Stimulated activated CD4-positive, alpha-beta T cell treated with anti-CD3 and anti-CD28 coated beads, Interleukin-1b, Interleukin-23, amount 100 ng/mL, for 1 hour (primary cell): Measurements from ENCODE around the gene RNF223.
"Not testable (repeated sequence)": the region's sequence is repeated elsewhere in the genome, so short reads cannot be mapped to it uniquely, and the experiment has no call there.

Source experiments
- DNase-seq, 2 donors: peaks; one replicate each; pipeline ENCODE4 v3.0.0-alpha.2; 2020; ENCODE audit warnings: low read depth in 2 of 2

RNF223 gene

DNA sequence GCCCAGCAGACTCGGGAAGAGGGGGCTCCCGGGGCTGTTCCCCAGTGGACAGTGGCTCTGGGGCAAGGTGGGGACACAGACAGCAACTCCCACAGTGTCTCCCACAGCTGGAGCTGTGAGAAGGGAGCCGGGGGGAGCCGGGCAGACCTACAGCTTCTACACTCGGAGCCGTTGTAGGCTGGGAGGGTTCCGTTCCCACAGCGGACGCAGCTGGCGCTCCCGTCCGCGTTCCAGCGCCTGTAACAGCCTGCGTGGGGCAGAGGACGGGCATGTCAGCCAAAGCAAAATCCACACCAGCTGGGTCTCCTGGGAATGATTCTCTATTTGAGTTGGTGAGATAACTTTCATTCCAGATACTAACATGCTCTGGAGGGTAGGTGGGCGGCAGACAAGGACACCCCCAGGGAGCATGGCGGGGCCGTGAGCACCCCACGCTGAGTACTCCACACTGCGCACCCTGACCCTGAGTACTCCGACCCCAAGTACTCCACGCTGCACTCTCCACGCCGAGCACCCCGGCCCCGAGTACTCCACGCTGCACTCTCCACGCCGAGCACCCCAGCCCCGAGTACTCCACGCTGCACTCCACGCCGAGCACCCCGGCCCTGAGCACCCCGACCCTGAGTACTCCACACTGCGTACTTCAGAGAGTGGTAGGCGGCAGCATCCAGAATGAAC, 13.4 kb upstream of the RNF223 start:
- DNase-seq = no peak

DNA sequence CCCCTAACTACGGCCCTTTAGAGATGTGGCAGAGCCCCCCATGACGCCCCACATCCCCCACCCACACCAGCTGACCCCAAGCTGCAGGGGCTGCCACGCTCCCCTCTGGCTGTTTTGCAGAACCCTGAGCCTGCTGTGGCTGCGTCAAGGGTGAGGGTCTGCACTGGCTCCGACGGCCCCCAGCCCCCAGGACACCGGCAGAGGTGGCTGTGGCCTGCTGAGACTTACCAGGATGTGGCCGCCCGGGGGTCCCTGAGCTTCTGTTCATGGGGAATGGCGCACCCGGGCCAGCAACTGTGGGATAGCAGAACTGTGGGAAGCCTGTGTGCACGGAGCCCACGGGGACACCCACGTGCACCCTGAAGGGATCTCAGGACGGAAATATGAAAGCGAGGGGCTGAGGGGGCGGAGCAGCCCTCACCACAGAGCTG, 12.8 kb upstream of the RNF223 start:
- DNase-seq = no peak

DNA sequence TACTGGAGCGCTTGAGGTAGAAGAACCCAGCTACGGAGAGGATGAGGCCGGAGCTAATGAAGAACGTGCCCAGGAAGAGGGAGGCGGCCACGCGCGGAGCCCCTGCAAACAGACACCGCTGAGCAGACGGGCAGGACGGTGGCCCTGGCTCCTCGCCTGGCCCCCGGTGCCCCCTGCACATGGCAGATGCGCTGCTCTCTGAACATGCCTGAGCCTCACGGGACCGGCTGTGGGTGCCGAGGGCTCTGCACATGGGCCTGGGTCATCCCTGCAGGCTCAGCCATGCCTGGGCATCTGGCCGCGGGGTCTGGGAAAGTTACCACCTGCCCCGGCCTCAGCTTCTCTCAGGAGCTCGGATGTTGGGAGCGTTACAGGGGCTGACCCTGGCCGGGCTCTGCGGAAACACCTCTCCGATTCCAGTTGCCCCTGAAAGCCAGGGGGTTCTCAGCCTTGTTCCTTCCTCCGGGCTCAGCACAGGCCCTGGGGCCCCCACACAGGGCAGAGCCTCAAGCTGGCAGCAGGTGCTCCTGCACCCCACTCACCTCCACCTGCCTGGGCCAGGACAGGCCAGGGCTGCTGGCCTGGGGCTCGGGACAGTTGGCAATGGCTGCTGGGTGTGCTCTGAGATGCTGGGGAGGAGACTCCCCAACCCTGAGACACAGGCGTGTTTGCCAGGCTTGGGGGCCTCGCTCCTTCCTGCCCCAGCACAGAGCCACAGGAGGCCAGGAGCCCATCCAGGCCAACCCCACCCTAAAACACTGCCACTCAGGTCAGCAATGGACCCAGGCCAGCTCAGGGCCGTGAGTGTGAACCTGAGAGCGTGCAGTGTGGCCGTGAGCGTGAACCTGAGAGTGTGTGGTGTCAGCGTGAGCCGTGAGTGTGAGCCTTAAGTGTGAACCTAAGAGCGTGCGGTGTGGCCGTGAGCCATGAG, 12.1 kb upstream of the RNF223 start:
- no peak for DNase-seq

GRCh38 chr1:1085171-1085841, 11.2 kb upstream of the RNF223 start:
- no peak for DNase-seq

DNA sequence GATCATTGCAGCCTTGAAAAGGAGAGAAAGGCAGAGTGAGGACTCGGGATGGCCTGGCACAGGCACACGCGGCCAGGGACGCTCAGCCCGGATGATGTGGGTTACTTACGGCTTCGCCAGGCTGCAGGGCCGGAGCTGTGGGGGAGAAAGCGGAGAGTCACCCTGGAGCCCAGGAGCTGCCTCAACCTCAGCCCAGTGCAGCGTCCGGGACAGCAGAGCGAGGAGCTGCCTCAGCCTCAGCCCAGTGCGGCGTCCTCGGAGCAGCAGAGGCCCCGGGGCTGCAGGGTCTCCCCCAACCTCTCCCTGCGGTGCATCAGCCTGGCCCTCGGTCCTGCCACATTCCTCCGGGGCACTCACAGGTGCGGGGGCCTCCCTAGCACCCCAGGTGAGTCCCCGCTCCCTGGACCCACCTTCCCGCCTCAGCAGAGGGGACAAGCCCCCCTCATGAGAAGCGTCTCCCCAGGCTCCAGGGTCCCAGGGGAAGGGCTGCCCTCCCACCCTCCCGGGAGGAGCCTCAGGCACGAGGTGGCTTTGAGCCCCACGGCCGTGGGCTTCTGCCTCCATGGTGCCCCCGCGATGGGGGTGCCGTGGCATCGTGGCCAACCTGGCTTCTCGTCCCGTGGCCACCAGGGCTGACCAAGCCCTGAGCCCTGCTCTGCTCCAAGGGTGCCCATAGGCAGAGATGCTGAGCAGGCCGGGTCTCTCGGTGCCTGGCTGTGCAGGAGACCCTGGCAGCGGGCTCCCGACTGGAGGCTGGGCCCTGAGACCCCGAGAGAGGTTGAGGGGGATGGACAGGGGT, 10.5 kb upstream of the RNF223 start:
- no peak for DNase-seq

DNA sequence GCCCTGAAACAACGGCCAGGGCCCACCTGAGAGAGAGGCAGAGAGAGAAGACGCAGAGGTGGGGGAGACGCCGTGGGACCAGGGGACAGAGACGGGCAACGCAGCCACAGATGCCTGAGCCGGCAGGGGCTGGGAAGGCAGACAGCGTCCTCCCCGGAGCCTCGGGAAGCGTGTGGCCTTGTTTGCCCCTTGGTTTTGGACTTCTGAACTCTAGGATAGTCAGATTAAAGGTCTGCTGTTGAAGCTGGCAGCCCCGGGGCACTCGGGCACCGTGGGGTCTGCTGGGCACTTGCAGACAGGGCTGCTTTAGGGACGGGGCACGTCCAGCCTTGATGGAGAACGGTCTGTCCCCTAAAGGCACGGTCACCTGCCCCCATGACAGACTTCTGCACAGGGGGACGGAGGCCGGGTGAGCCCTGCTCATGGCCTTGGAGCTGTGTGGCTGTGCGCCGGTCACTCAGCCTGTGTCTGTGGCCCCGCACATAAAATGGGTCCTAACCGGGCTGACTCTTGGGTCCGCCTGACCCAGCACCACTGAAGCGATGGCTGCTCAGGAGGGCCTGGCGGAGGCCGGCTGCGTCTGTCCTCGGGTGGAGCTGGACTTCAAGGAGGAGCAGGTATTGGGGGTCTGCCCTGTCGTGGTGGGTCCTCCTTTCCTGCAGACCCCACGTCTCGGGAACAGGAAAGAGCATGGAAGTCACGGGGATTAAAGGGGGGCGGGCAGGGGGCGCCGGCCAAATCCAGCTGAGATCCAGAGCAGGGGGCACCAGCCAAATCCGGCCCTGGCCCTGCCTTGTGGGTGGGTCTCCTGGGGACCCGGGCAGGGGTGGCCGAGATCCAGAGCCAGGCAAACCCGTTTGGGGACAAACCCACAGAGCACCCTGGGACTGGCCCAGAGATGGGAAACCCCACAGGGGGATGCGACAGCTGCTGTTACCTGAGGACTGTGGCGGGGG, 9.6 kb upstream of the RNF223 start:
- DNase-seq = no peak

GRCh38 chr1:1082776-1083415, 8.8 kb upstream of the RNF223 start:
- no peak for DNase-seq

- no peak for DNase-seq
Measured at GRCh38 chr1:1082239-1082775, 8.2 kb upstream of the RNF223 start.

GRCh38 chr1:1081311-1082238, 7.5 kb upstream of the RNF223 start:
- no peak for DNase-seq

- DNase-seq = no peak
Measured at GRCh38 chr1:1080951-1081310, 6.8 kb upstream of the RNF223 start.

DNA sequence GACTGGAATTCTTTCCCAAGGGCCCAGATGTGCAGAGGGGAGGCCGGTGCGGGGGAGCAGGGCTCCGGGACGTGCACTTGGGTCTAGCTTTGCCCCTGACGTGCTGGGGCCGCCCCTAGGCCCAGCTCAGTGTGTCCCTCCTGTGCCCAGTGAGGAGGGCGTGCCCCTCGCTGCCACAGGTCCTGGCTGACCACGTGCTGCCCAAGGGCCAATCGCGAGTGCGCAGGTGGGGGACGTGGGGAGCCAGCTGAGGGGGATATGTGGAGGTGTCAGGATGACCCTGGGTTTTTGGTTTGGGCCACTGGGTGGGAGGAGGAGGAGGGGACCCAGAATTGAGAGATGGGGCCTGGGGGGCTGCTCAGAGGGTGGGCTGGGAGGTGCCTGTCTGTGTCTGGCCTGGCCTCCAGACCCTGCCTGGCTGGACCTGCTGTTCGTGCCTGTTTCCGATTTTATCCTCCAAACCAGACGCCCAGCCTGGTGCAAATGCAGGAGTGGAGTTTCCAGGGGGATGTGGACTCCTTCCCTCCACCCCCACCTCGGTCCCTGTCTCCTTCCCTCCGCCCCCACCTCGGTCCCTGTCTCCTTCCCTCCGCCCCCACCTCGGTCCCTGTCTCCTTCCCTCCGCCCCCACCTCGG, 6.1 kb upstream of the RNF223 start:
- no peak for DNase-seq

DNA sequence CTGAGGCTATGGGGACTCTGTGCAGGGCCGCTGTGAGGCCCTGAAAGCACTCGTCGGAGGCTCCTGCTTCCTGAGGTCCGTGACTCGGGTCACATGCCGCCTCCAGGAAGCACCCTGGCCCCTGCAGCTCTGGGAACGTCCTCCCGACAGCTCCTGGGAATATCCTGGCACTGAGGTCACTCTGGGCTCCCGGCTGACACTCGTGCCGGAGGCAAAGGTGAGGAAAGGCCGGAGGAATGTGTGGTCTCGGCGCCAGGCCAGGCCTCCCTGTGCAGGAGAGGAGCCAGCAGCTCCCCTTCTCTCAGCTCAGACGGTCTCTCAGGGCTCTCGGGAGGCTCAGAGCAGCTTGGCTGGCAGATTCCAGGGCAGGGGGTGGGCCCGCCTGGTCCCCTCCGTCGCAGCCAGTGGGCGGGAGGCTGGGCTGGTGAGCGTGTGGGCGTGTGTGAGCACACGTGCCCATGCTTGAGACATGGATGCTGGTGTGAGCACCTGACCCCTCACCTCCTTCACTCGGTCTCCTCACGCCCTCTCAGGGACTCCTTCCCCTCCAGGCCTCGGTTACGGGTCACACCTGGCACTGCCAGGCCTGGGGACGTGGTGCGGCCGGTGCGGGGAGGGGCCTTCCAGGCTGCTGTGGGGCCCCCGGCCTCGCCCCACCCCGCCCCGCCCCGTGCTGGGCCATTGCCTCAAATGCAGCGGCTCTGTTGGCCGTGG, 5.5 kb upstream of the RNF223 start:
- no peak for DNase-seq

DNA sequence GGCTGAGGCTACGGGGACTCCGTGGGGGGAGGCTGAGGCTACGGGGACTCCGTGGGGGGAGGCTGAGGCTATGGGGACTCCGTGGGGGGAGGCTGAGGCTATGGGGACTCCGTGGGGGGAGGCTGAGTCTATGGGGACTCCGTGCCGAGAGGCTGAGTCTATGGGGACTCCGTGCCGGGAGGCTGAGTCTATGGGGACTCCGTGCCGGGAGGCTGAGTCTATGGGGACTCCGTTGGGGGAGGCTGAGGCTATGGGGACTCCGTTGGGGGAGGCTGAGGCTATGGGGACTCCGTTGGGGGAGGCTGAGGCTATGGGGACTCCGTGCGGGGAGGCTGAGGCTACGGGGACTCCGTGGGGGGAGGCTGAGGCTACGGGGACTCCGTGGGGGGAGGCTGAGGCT, 3.3 kb upstream of the RNF223 start:
- DNase-seq = not testable (repeated sequence)

DNA sequence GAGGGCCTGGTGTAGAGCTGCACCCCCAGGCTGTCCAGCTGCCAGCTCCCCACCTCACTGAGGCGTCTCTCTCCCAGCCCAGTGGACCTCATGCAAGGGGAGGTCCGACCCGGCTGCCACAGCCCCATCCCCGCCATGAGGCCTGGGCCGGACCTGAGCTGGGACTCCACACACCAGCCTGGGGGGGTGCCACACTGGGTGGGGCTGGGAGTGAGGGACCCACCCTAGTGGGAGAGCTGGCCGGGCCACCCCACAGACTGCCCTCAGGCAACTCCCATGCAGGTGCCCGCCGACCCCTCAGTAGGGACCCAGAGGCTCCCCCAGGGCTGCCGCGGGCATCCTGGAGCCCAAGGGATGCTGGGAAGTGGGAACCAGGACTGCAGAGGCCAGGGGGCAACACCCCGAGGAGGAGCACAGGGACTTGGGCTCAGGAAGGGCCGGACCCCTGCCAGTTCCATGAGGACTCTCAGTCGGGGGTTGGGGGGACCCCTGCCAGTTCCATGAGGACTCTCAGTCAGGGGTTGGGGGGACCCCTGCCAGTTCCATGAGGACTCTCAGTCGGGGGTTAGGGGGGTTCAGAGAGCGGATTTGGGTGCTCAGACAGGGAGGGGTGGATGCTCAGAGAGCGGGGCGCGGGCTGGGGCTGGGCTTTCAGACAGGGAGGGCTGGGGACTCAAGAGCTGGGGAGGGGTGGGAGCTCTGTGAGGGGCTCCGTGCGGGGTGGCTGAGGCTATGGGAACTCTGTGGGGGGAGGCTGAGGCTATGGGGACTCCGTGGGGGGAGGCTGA, 1.2 kb upstream of the RNF223 start:
- DNase-seq = no peak

DNA sequence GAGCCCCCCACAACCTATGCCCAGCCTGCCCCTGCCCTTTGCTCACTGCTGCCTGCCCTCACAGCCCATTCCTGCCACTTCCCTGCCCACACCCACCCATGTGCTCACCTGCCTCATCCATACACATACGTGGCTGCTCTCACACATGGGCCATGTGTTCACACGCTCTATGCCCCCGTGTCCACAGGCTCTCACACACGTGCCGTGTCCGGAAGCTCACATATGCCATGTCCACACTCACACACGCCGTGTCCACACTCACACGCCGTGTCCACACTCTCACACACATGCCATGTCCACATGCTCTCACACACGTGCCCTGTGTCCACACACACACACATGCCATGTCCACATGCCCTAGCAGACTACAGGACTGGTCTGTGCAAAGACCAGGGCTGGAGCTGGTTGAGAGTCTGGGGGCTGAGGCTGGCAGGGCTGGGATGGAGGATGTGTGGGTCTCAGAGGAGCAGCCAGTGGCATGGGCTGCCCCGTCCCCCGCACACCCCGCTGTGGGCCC, 583 bp upstream of the RNF223 start:
- no peak for DNase-seq
